GM12878 (cell line): ENCODE measurements around the gene ACTN2. TPM values are rescaled to one million over a fixed set of nuclear protein-coding genes. Genes with fewer than 3 reads are reported as not detected.

Experiments
- ATAC-seq: fragments of 200-7000 bp; cut with Tn5 transposase; 3 replicates; pipeline ENCODE4 v1.9.1; 2020; ENCODE audit warnings: mild to moderate bottlenecking, moderate library complexity
- BruUV-seq: library from RNA; stranded (reverse); fragments of 400-500 nt; replicated peaks from 2 replicates; lab custom pipeline; 2021; lab: Mats Ljungman, UMichigan
- CTCF ChIA-PET: fragments of 300-600 bp; sonication (Branson Sonifier 250); formaldehyde crosslinking; extraction: SDS; loops from one replicate; lab custom pipeline; 2021; ENCODE audit warnings: inconsistent platforms; lab: Yijun Ruan, JAX
- POLR2A ChIA-PET: fragments of 350-600 bp; formaldehyde crosslinking; extraction: SDS; loops from one replicate; lab custom pipeline; 2021; ENCODE audit warnings: inconsistent platforms; lab: Charles Lee
- RAD21 ChIA-PET: fragments of 300-600 bp; sonication (Branson Sonifier 250); formaldehyde crosslinking; loops from one replicate; lab custom pipeline; 2023; ENCODE audit warnings: antibody characterized with exemption; ENCODE audit not compliant: unreplicated experiment; lab: Charles Lee
- SMC1A ChIA-PET: fragments of 300-600 bp; sonication (Branson Sonifier 250); formaldehyde crosslinking; loops from one replicate; lab custom pipeline; 2023; ENCODE audit not compliant: unreplicated experiment, uncharacterized antibody; lab: Charles Lee
- DNase-seq: peaks from one replicate; pipeline ENCODE4 v3.0.0-alpha.2; 2011; ENCODE audit warnings: low read depth, low spot score
- FAIRE-seq: peaks from 3 replicates; lab custom pipeline; 2011; peaks lifted over from hg19 to GRCh38; lab: Jason Lieb, UNC
- H2AFZ ChIP-seq: 2 replicates; pipeline ENCODE4 v1.6.0; 2011; ENCODE audit warnings: low read depth, low read length, control low read depth; ENCODE audit not compliant: control insufficient read depth
- H3K27ac ChIP-seq: 2 replicates; pipeline ENCODE4 v1.5.1; 2011; ENCODE audit warnings: control low read depth; ENCODE audit not compliant: control insufficient read depth, insufficient read depth
- H3K27me3 ChIP-seq, 2 experiments: replicated peaks in 1 of 2; 2 replicates each; pipeline versions ENCODE4 v1.6.0 to v1.6.1; 2011; ENCODE audit warnings: low read length in 1 of 2; ENCODE audit not compliant: control insufficient read depth in 2 of 2, insufficient read depth in 2 of 2
- H3K36me3 ChIP-seq, 2 experiments: 2 replicates each; pipeline ENCODE4 v1.5.1; 2011; ENCODE audit warnings: low read length in 1 of 2; ENCODE audit not compliant: control insufficient read depth in 2 of 2, insufficient read depth in 2 of 2
- H3K4me1 ChIP-seq: 2 replicates; pipeline ENCODE4 v1.6.1; 2011; ENCODE audit warnings: mild to moderate bottlenecking, low read length, moderate library complexity, mixed read lengths; ENCODE audit not compliant: control insufficient read depth, insufficient read depth
- H3K4me2 ChIP-seq: 2 replicates; pipeline ENCODE4 v1.6.0; 2011; ENCODE audit warnings: control low read depth; ENCODE audit not compliant: control insufficient read depth, insufficient read depth
- H3K4me3 ChIP-seq: fragments of 200-600 bp; sonication (generic); 2 replicates; pipeline ENCODE4 v1.5.1; 2016
- H3K79me2 ChIP-seq: 2 replicates; pipeline ENCODE4 v1.6.0; 2011; ENCODE audit warnings: low read length; ENCODE audit not compliant: control insufficient read depth, insufficient read depth
- H3K9ac ChIP-seq: 2 replicates; pipeline ENCODE4 v1.8.0; 2011; ENCODE audit warnings: low read length, control low read depth, mixed read lengths; ENCODE audit not compliant: control insufficient read depth, insufficient read depth
- H3K9me3 ChIP-seq: replicated peaks from 3 replicates; pipeline ENCODE4 v1.5.1; 2011; ENCODE audit warnings: mild to moderate bottlenecking, low read length; ENCODE audit not compliant: control insufficient read depth, insufficient read depth
- H4K20me1 ChIP-seq: 2 replicates; pipeline ENCODE4 v1.6.0; 2011; ENCODE audit not compliant: control insufficient read depth, insufficient read depth
- ATF3 ChIP-seq: IDR thresholded peaks from 2 replicates; pipeline ENCODE4 v1.6.1; 2011; ENCODE audit warnings: low read depth, mild to moderate bottlenecking, low read length, moderate library complexity, borderline replicate concordance; ENCODE audit errors: extremely low read depth
- GABPA ChIP-seq: IDR thresholded peaks from 2 replicates; pipeline ENCODE4 v1.6.1; 2014; ENCODE audit warnings: antibody characterized with exemption, low read depth, mild to moderate bottlenecking, inconsistent platforms
- IKZF1 ChIP-seq: fragments of 450-650 bp; conservative IDR thresholded peaks from 2 replicates; pipeline ENCODE4 v1.6.1; 2017; ENCODE audit warnings: antibody characterized with exemption, mild to moderate bottlenecking
- MLLT1 ChIP-seq: fragments of 450-650 bp; IDR thresholded peaks from 2 replicates; pipeline ENCODE4 v1.6.1; 2016; ENCODE audit warnings: mild to moderate bottlenecking
- RAD21 ChIP-seq: IDR thresholded peaks from 2 replicates; pipeline ENCODE4 v1.6.1; 2011; ENCODE audit warnings: mild to moderate bottlenecking, low read depth, low read length, moderate library complexity; ENCODE audit not compliant: insufficient read depth
- REST ChIP-seq: IDR thresholded peaks from 2 replicates; pipeline ENCODE4 v1.6.1; 2012; ENCODE audit warnings: mild to moderate bottlenecking, low read depth, low read length
- SIX5 ChIP-seq: IDR thresholded peaks from 2 replicates; pipeline ENCODE4 v1.6.1; 2011; ENCODE audit warnings: mild to moderate bottlenecking, low read depth, low read length, moderate library complexity; ENCODE audit not compliant: severe bottlenecking
- ZNF384 ChIP-seq: IDR thresholded peaks from 2 replicates; pipeline ENCODE4 v1.6.1; 2012; ENCODE audit warnings: low read depth, mild to moderate bottlenecking, low read length, improper control_type of control experiment, borderline replicate concordance
- WGBS: methylation state at CpG from one replicate; pipeline ENCODE4 v1.1.6; 2016; ENCODE audit warnings: low lambda C conversion rate; ENCODE audit not compliant: insufficient replicate concordance, insufficient coverage; ENCODE audit errors: missing lambda C conversion rate; 5-methylcytosine and 5-hydroxymethylcytosine counted together
- in situ Hi-C: fragments of 300-500 bp; cut with MboI; formaldehyde crosslinking; loops from 9 replicates; pipeline ENCODE4 v1.14.3; 2018; ENCODE audit warnings: mixed read lengths
- intact Hi-C: fragments of 100-400 bp; cut with micrococcal nuclease; formaldehyde crosslinking; loops from one replicate; pipeline ENCODE4 v1.14.2; 2022; ENCODE audit not compliant: unreplicated experiment
- polyA plus RNA-seq, 11 experiments: library from polyadenylated mRNA; depleted of rRNA in 4 of 11; unstranded in 6 of 11; stranded (reverse) in 5 of 11; fragments of >200 nt; fragmentation: Nextera tagmentation in 4 of 11; fragmentation: Illumina TruSeq in 1 of 11; extraction: Ambion mirVana in 4 of 11; extraction: Trizol in 1 of 11; gene quantifications; 1 replicate in 1 of 11; 2 replicates in 10 of 11; pipeline versions ENCODE4 v1.2.1 to v1.2.3, GENCODE V29; 2011 to 2016; ENCODE audit warnings: inconsistent platforms in 2 of 11, missing spikeins in 2 of 11, low read depth in 1 of 11
- total RNA-seq, 4 experiments: library from RNA; depleted of rRNA in 3 of 4; stranded (reverse); fragments of >200 nt in 3 of 4; fragmentation: Illumina TruSeq in 1 of 4; extraction: Trizol in 1 of 4; gene quantifications; 2 replicates each; pipeline versions ENCODE4 v1.2.1 to v1.2.3, GENCODE V29; 2013 to 2021
- TF ChIP-seq, protein P1 (sequence below): IDR thresholded peaks from 2 replicates; pipeline ENCODE4 v1.6.1; 2011; ENCODE audit warnings: borderline replicate concordance, low read depth, mild to moderate bottlenecking, moderate library complexity, low read length; ENCODE audit not compliant: insufficient read depth, poor library complexity, severe bottlenecking
- TF ChIP-seq, protein P2 (sequence below): fragments of 150-350 bp; IDR thresholded peaks from 2 replicates; pipeline ENCODE4 v1.6.1; 2016; ENCODE audit warnings: low read depth, low read length
- TF ChIP-seq, protein P3 (sequence below): fragments of 450-650 bp; IDR thresholded peaks from 2 replicates; pipeline ENCODE4 v1.6.1; 2017; ENCODE audit warnings: mild to moderate bottlenecking

The ACTN2 gene
- total and polyA plus RNA-seq, 10 of the 15 experiments (the other 5 are each of a cell fraction or from before 2014, with no cell fraction given), result 0.10 TPM; not detected in 9

DNA sequence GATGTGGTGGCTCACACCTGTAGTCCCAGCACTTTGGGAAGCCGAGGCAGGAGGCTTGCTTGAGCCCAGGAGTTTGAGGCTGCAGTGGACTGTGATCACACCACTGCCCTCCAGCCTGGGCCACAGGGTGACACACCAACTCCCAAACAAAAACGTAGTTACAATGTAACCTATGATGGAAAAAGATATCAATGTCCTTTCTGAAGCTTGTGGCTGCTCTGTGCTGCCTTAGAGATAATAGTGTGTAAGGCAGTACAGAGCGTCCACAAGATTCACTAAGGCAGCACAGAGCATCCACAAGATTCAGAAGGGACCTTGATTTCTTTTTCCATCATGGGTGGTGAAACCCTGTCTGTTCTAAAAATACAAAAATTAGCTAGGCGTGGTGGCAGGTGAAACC is 42.5 kb downstream of the ACTN2 start:
- Histone ChIP-seq H3K4me1 (no peaks in the 10 kb centered on the region; the same call in 1 of the 2 replicates), H3K36me3 (no peaks in the 10 kb centered on the region), H3K9me3 (no peaks in the 10 kb centered on the region), H3K4me3 (no peak overlapping the region), H3K4me2 (no peak overlapping the region), H3K27ac (no peak overlapping the region), H3K79me2 (no peaks in the 10 kb centered on the region), H2AFZ (no peak overlapping the region), H4K20me1 (no peaks in the 10 kb centered on the region), H3K9ac (no peak overlapping the region), H3K27me3 (no peaks in the 10 kb centered on the region; a peak in 1 of 4 replicates)
- in situ Hi-C loops, result no loop called here
- FAIRE-seq (no peak), DNase-seq (no peak), ATAC-seq (no peak)
- intact Hi-C loops, result no loop called here
- 19% methylated on average over 4 of the region's 4 CpGs for WGBS
- no TSS peak for BruUV-seq
- ChIA-PET SMC1A (interaction anchor here (1.2 kb wide), 1 partner anchor 8 kb away, joined by 6 read pairs; no protein-coding TSS in a partner anchor), CTCF (no interaction called here), POLR2A (no interaction called here), RAD21 (no interaction called here)
- TF ChIP-seq MLLT1, result no peak
- TF ChIP-seq, protein P1, sequence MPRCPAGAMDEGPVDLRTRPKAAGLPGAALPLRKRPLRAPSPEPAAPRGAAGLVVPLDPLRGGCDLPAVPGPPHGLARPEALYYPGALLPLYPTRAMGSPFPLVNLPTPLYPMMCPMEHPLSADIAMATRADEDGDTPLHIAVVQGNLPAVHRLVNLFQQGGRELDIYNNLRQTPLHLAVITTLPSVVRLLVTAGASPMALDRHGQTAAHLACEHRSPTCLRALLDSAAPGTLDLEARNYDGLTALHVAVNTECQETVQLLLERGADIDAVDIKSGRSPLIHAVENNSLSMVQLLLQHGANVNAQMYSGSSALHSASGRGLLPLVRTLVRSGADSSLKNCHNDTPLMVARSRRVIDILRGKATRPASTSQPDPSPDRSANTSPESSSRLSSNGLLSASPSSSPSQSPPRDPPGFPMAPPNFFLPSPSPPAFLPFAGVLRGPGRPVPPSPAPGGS, result no peak
- TF ChIP-seq ATF3, result no peak
- no peak for TF ChIP-seq GABPA
- no peak for TF ChIP-seq SIX5
- TF ChIP-seq, protein P2, sequence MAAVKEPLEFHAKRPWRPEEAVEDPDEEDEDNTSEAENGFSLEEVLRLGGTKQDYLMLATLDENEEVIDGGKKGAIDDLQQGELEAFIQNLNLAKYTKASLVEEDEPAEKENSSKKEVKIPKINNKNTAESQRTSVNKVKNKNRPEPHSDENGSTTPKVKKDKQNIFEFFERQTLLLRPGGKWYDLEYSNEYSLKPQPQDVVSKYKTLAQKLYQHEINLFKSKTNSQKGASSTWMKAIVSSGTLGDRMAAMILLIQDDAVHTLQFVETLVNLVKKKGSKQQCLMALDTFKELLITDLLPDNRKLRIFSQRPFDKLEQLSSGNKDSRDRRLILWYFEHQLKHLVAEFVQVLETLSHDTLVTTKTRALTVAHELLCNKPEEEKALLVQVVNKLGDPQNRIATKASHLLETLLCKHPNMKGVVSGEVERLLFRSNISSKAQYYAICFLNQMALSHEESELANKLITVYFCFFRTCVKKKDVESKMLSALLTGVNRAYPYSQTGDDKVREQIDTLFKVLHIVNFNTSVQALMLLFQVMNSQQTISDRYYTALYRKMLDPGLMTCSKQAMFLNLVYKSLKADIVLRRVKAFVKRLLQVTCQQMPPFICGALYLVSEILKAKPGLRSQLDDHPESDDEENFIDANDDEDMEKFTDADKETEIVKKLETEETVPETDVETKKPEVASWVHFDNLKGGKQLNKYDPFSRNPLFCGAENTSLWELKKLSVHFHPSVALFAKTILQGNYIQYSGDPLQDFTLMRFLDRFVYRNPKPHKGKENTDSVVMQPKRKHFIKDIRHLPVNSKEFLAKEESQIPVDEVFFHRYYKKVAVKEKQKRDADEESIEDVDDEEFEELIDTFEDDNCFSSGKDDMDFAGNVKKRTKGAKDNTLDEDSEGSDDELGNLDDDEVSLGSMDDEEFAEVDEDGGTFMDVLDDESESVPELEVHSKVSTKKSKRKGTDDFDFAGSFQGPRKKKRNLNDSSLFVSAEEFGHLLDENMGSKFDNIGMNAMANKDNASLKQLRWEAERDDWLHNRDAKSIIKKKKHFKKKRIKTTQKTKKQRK, result no peak
- TF ChIP-seq, protein P3, sequence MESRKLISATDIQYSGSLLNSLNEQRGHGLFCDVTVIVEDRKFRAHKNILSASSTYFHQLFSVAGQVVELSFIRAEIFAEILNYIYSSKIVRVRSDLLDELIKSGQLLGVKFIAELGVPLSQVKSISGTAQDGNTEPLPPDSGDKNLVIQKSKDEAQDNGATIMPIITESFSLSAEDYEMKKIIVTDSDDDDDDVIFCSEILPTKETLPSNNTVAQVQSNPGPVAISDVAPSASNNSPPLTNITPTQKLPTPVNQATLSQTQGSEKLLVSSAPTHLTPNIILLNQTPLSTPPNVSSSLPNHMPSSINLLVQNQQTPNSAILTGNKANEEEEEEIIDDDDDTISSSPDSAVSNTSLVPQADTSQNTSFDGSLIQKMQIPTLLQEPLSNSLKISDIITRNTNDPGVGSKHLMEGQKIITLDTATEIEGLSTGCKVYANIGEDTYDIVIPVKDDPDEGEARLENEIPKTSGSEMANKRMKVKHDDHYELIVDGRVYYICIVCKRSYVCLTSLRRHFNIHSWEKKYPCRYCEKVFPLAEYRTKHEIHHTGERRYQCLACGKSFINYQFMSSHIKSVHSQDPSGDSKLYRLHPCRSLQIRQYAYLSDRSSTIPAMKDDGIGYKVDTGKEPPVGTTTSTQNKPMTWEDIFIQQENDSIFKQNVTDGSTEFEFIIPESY, result no peak
- no peak for TF ChIP-seq RAD21
- TF ChIP-seq ZNF384, result no peak
- no peak for TF ChIP-seq REST
- TF ChIP-seq IKZF1, result no peak
